Measurements from ENCODE around the gene CDK17. TPM values are rescaled to one million over a fixed set of nuclear protein-coding genes. Genes with fewer than 3 reads are reported as not detected.
"Not testable (repeated sequence)": the region's sequence is repeated elsewhere in the genome, so short reads cannot be mapped to it uniquely, and the experiment has no call there.

The CDK17 gene
- total RNA-seq, 1 donor from 2014 or later: 32.4 TPM

- H3K36me3 Mint-ChIP-seq (ENCODE audit: low read depth): no peaks in the 10 kb centered on the region
These were observed 43.4 kb downstream of the CDK17 start for GRCh38 chr12:96356831-96357230.

GRCh38 chr12:96354844-96355534 is 45.2 kb downstream of the CDK17 start:
- no peak overlapping the region for H3K27ac Mint-ChIP-seq
- no peaks in the 10 kb centered on the region for H3K9me3 Mint-ChIP-seq
- no peaks in the 10 kb centered on the region for H3K36me3 Mint-ChIP-seq (ENCODE audit: low read depth)
- intact Hi-C loops (cut with micrococcal nuclease): loop anchor here (5.0 kb wide), 1 partner anchor 53 kb away; no protein-coding TSS in a partner anchor
- no peak overlapping the region for H3K4me3 Mint-ChIP-seq
- peaks cover 53% of the 10 kb centered on the region for H3K4me1 Mint-ChIP-seq (ENCODE audit: low read depth)
- H3K27me3 Mint-ChIP-seq (ENCODE audit: insufficient read depth): no peaks in the 10 kb centered on the region
- DNase-seq (ENCODE audit: low spot score): no peak

More at GRCh38 chr12:96356831-96357230, 43.4 kb downstream of the CDK17 start:
- no peak for DNase-seq (ENCODE audit: low spot score)
- Mint-ChIP-seq H3K27me3 (ENCODE audit: insufficient read depth) (no peaks in the 10 kb centered on the region), H3K4me1 (ENCODE audit: low read depth) (peaks cover 53% of the 10 kb centered on the region), H3K4me3 (no peak overlapping the region), H3K27ac (no peak overlapping the region), H3K9me3 (no peaks in the 10 kb centered on the region)
- intact Hi-C loops (cut with micrococcal nuclease): loop anchor here (2.0 kb wide), 1 partner anchor 16 kb away; no protein-coding TSS in a partner anchor

GRCh38 chr12:96354326-96354725 is 45.9 kb downstream of the CDK17 start:
- no peak for DNase-seq (ENCODE audit: low spot score)
- Mint-ChIP-seq H3K4me1 (ENCODE audit: low read depth) (peaks cover 53% of the 10 kb centered on the region), H3K27ac (no peak overlapping the region), H3K9me3 (no peaks in the 10 kb centered on the region), H3K36me3 (ENCODE audit: low read depth) (no peaks in the 10 kb centered on the region), H3K4me3 (no peak overlapping the region), H3K27me3 (ENCODE audit: insufficient read depth) (no peaks in the 10 kb centered on the region)
- intact Hi-C loops (cut with micrococcal nuclease): loop anchor here (5.0 kb wide), 1 partner anchor 52 kb away; no protein-coding TSS in a partner anchor

- Mint-ChIP-seq H3K27me3 (ENCODE audit: insufficient read depth) (no peaks in the 10 kb centered on the region), H3K36me3 (ENCODE audit: low read depth) (no peaks in the 10 kb centered on the region), H3K27ac (no peak overlapping the region), H3K9me3 (no peaks in the 10 kb centered on the region), H3K4me1 (ENCODE audit: low read depth) (peaks cover 63% of the 10 kb centered on the region), H3K4me3 (no peak overlapping the region)
- DNase-seq (ENCODE audit: low spot score): no peak
- intact Hi-C loops (cut with micrococcal nuclease): loop anchor here (5.0 kb wide), 1 partner anchor 50 kb away; no protein-coding TSS in a partner anchor
These were observed 47.9 kb downstream of the CDK17 start for GRCh38 chr12:96352161-96352835.

- Mint-ChIP-seq H3K27ac (no peak overlapping the region), H3K9me3 (no peaks in the 10 kb centered on the region), H3K36me3 (ENCODE audit: low read depth) (no peaks in the 10 kb centered on the region), H3K27me3 (ENCODE audit: insufficient read depth) (no peaks in the 10 kb centered on the region), H3K4me3 (no peak overlapping the region), H3K4me1 (ENCODE audit: low read depth) (peaks cover 72% of the 10 kb centered on the region)
- intact Hi-C loops (cut with micrococcal nuclease): loop anchor here (2.0 to 5.0 kb wide), 2 partner anchors 14 to 49 kb away; no protein-coding TSS in a partner anchor
- DNase-seq (ENCODE audit: low spot score): no peak
These were observed 49.3 kb downstream of the CDK17 start for GRCh38 chr12:96350982-96351381.

GRCh38 chr12:96347130-96347699 is 53.0 kb downstream of the CDK17 start:
- Mint-ChIP-seq H3K27me3 (ENCODE audit: insufficient read depth) (no peaks in the 10 kb centered on the region), H3K27ac (peak overlapping the region; percentile 61), H3K4me1 (ENCODE audit: low read depth) (peaks cover 69% of the 10 kb centered on the region), H3K4me3 (peak overlapping the region; percentile 68), H3K36me3 (ENCODE audit: low read depth) (peaks cover 22% of the 10 kb centered on the region), H3K9me3 (peaks cover 20% of the 10 kb centered on the region)
- intact Hi-C loops (cut with micrococcal nuclease): no loop called here
- no peak for DNase-seq (ENCODE audit: low spot score)

GRCh38 chr12:96346716-96347115 is 53.5 kb downstream of the CDK17 start:
- H3K27me3 Mint-ChIP-seq (ENCODE audit: insufficient read depth); intact Hi-C loops (cut with micrococcal nuclease); DNase-seq (ENCODE audit: low spot score): not testable (repeated sequence)
- peak overlapping the region; percentile 61 for H3K27ac Mint-ChIP-seq
- H3K36me3 Mint-ChIP-seq (ENCODE audit: low read depth): peaks cover 22% of the 10 kb centered on the region
- peak overlapping the region; percentile 68 for H3K4me3 Mint-ChIP-seq
- H3K9me3 Mint-ChIP-seq: peaks cover 20% of the 10 kb centered on the region
- H3K4me1 Mint-ChIP-seq (ENCODE audit: low read depth): peaks cover 64% of the 10 kb centered on the region

- Mint-ChIP-seq H3K4me3 (no peak overlapping the region), H3K9me3 (peaks cover 20% of the 10 kb centered on the region), H3K36me3 (ENCODE audit: low read depth) (peaks cover 27% of the 10 kb centered on the region), H3K27me3 (ENCODE audit: insufficient read depth) (no peaks in the 10 kb centered on the region), H3K27ac (no peak overlapping the region), H3K4me1 (ENCODE audit: low read depth) (peaks cover 59% of the 10 kb centered on the region)
- no peak for DNase-seq (ENCODE audit: low spot score)
- intact Hi-C loops (cut with micrococcal nuclease): loop anchor here (5.0 kb wide), 4 partner anchors 33 to 297 kb away; no protein-coding TSS in a partner anchor
These were observed 56.0 kb downstream of the CDK17 start for GRCh38 chr12:96344124-96344695.

GRCh38 chr12:96343347-96343954 is 56.8 kb downstream of the CDK17 start:
- H3K27ac Mint-ChIP-seq: peak overlapping the region; percentile 79
- peak overlapping the region; percentile 24 for H3K4me3 Mint-ChIP-seq
- H3K27me3 Mint-ChIP-seq (ENCODE audit: insufficient read depth): no peaks in the 10 kb centered on the region
- H3K36me3 Mint-ChIP-seq (ENCODE audit: low read depth): peaks cover 30% of the 10 kb centered on the region
- peaks cover 54% of the 10 kb centered on the region for H3K4me1 Mint-ChIP-seq (ENCODE audit: low read depth)
- H3K9me3 Mint-ChIP-seq: peaks cover 20% of the 10 kb centered on the region
- intact Hi-C loops (cut with micrococcal nuclease): loop anchor here (1.0 to 5.0 kb wide), 5 partner anchors 34 to 296 kb away; no protein-coding TSS in a partner anchor
- peak; percentile 21 for DNase-seq (ENCODE audit: low spot score)

- not testable (repeated sequence) for H3K27ac Mint-ChIP-seq; H3K27me3 Mint-ChIP-seq (ENCODE audit: insufficient read depth); DNase-seq (ENCODE audit: low spot score); H3K4me3 Mint-ChIP-seq
- H3K36me3 Mint-ChIP-seq (ENCODE audit: low read depth): peaks cover 30% of the 10 kb centered on the region
- peaks cover 28% of the 10 kb centered on the region for H3K9me3 Mint-ChIP-seq
- intact Hi-C loops (cut with micrococcal nuclease): loop anchor here (2.0 to 5.0 kb wide), 5 partner anchors 17 to 292 kb away; no protein-coding TSS in a partner anchor
- H3K4me1 Mint-ChIP-seq (ENCODE audit: low read depth): peaks cover 54% of the 10 kb centered on the region
These were observed 60.6 kb downstream of the CDK17 start for GRCh38 chr12:96339666-96340065.

GRCh38 chr12:96338852-96339471 is 61.3 kb downstream of the CDK17 start:
- intact Hi-C loops (cut with micrococcal nuclease): no loop called here
- Mint-ChIP-seq H3K27ac (no peak overlapping the region), H3K27me3 (ENCODE audit: insufficient read depth) (no peaks in the 10 kb centered on the region), H3K4me3 (no peak overlapping the region), H3K9me3 (peaks cover 23% of the 10 kb centered on the region), H3K36me3 (ENCODE audit: low read depth) (peaks cover 24% of the 10 kb centered on the region), H3K4me1 (ENCODE audit: low read depth) (peaks cover 57% of the 10 kb centered on the region)
- no peak for DNase-seq (ENCODE audit: low spot score)

GRCh38 chr12:96337953-96338352 is 62.3 kb downstream of the CDK17 start:
- no peak for DNase-seq (ENCODE audit: low spot score)
- intact Hi-C loops (cut with micrococcal nuclease): no loop called here
- Mint-ChIP-seq H3K4me1 (ENCODE audit: low read depth) (peaks cover 51% of the 10 kb centered on the region), H3K36me3 (ENCODE audit: low read depth) (peaks cover 17% of the 10 kb centered on the region), H3K9me3 (peaks cover 15% of the 10 kb centered on the region), H3K27me3 (ENCODE audit: insufficient read depth) (no peaks in the 10 kb centered on the region), H3K4me3 (no peak overlapping the region), H3K27ac (no peak overlapping the region)
